Right renal cortex interstitium (tissue), 3 donors: Measurements from ENCODE around the gene BANP. TPM values are rescaled to one million over a fixed set of nuclear protein-coding genes. Genes with fewer than 3 reads are reported as not detected.
"Not testable (repeated sequence)": the region's sequence is repeated elsewhere in the genome, so short reads cannot be mapped to it uniquely, and the experiment has no call there.

ENCODE experiments used
- DNase-seq, 3 donors: peaks; one replicate each; pipeline ENCODE4 v3.0.0-alpha.2; 2013; ENCODE audit warnings: low read depth in 3 of 3, low spot score in 2 of 3
- polyA plus RNA-seq, 3 donors: library from polyadenylated mRNA; unstranded; fragments of 120-200 nt; gene quantifications; one replicate each; pipeline ENCODE4 v1.2.1, GENCODE V29; 2013; ENCODE audit not compliant: insufficient read length in 3 of 3

BANP gene
- polyA plus RNA-seq, 3 donors, result 22.2 to 28.2 (median 27.5) TPM

DNA sequence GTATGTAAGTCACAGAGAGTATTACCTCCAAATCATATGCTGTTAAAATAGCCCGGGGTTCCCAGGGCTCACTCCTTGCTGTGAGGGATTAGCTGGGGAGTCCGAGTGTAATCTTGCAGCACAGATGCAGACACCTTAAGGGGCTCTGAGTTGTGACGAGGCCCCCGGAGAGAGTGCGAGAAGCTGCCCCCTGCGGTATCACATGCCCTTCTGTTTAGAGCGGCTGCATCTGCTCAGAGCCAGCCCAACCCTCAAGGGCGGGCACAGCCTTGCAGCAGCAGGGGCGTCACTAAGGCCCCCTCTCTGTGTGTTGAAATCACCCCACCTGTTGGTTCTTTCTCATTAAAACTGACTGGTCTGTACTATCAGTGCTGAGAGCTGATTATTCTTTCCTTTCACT is 37.4 kb downstream of the BANP start:
- not testable (repeated sequence) for DNase-seq

DNA sequence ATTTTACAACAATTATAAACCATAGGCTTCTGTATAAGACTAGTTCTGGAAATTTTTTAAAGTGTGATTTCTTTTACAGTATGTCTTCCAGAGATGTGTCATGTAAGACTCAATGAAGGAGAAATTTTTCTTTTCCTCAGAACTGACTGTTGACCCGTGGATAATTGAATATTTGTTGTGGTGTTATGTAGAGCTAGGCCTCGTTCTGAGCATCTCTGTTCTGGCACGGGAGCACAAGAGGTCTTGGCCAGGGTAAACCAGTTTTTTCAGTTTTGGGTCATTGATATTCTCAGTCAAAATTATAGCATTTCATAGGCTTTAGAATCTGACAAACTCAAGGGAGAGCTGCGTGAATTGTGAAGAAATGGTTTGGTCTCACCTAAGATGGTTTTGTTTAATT is 39.0 kb downstream of the BANP start:
- DNase-seq, result not testable (repeated sequence)

DNA sequence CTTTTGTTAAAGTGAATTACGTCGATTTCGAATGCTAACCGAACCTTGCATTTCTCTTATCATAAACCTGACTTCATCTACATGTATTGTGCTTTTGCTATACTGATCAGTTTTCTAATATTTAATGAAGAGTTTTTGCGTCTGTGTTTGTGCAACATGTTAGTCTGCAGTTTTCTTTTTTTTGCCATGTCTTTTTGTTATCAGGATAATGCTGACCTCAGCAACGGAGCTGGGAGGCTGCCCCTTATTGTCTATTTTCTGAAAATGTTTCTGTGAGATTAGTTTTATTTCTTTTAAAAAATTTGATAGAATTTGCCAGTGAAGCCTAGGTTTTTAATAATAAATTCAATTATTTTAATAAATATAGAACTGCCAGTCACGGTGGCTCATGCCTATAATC is 40.9 kb downstream of the BANP start:
- not testable (repeated sequence) for DNase-seq

DNA sequence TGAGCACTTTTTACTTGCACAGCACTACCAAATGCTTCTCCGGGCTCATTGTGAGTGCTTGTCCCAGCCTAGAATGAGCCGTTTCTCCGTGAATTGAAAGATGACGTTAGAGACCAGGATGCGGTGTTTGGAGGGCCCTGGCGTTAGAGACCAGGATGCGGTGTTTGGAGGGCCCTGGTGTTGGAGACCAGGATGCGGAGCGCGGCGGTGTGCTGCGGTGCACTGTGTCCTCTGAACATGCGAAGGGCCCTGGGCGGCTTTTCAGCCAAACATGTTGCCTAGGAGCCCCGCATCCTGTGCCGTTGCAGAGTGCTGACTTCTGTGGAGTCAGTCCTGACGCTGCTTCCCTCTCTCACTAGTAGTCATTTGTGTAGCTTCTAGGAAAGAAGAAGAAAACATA is 42.7 kb downstream of the BANP start:
- DNase-seq, result no peak

DNA sequence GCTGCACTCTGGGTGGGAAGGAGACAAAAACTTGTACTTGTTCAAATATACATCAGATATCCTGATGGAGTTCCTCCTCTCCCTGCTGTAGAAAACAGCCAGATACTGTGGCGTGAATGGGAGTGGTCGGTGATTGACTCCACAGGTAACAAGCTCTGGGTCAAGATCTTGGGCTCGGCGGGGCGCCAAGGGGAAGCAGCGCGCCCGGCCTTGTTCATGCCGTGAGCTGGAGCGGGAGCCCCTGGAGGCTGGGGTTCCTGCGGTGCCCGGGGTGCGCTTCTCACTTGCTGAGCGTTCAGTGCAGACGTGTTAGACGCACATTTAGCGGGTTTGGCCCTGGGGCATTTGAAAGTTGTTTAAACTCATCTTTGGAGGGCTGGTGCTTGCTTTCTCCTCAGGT is 44.4 kb downstream of the BANP start:
- DNase-seq, result no peak

DNA sequence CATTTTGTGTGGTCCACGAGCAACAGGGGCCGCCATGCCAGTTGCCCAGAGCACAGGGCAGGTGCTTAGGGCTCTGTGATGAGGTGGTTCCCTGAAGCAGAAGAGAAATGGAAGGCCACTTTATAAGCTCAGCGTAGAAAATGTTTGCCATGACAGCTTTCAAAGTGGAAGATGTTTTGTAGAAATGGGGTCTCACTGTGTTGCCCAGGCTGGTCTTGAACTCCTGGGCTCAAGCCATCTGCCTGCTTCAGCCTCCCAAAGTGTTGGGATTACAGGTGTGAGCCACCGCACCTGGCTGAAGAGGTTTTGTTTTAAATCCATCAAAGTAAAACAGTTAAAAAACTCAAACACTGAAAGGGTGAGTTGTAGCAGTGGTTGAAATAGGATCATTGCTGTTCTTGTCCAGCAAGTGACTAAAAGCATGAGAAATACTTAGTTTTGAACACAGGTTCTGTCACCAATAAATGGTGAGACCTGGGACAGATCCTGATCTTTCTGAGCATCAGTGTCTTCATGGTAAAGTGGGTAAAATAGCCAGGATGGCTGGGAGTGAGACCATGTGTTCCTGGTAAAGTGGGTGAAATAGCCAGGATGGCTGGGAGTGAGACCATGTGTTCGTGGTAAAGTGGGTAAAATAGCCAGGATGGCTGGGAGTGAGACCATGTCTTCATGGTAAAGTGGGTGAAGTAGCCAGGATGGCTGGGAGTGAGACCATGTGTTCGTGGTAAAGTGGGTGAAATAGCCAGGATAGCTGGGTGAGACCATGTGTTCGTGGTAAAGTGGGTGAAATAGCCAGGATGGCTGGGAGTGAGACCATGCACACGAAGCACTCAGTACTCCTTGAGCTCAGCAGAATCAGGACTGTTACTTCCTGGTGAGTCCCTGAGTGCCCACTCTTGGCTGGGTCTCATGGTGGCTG is 46.0 kb downstream of the BANP start:
- no peak for DNase-seq

DNA sequence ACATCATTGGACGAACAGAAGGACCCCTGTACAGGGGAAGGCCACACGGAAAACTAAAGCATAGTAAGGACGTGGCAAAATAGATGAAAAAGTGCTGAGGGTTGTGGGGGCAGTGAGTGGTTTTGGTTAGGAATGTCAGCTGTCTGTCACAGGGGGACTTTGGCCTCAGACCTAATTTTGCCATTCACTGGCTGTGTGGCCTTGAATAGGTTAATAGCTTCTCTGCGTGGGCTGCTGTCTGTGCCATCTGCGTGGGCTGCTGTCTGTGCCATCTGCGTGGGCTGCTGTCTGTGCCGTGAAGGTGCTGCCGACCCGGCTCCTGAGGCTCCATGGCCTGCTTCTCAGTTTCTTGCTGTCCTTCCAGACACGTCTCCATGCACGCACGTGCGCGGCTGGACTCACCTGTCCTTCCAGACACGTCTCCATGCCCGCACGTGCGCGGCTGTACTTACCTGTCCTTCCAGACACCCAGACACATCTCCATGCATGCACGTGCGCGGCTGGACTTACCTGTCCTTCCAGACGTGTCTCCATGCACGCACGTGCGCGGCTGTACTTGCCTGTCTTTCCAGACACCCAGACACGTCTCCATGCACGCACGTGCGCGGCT is 47.1 kb downstream of the BANP start:
- DNase-seq, result not testable (repeated sequence)

DNA sequence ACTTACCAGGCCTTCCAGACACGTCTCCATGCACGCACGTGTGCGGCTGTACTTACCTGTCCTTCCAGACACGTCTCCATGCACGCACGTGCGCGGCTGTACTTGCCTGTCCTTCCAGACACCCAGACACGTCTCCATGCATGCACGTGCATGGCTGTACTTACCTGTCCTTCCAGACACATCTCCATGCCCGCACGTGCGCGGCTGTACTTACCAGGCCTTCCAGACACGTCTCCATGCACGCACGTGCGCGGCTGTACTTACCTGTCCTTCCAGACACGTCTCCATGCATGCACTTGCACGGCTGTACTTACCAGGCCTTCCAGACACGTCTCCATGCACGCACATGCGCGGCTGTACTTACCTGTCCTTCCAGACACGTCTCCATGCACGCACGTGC is 47.8 kb downstream of the BANP start:
- not testable (repeated sequence) for DNase-seq

DNA sequence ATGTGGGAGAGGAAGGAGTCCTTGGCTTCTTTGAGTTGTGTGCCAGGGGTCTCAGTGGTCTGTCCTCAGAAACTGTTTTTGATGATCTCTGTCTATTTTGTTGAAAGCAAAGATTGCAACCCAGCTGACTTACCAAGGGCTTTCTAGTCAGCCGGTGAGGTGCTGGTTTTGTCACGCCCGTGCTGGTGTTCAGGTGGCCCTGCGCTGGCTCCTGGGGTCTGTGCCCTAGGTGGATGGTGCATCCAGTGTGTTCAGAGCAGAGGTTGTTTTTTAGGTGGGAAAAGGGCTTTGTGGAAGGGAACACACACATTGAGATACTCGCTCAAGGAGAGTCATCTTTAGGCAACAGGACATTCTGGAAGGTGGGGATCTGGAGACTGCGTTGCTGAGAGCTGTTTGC is 51.0 kb downstream of the BANP start:
- no peak for DNase-seq

DNA sequence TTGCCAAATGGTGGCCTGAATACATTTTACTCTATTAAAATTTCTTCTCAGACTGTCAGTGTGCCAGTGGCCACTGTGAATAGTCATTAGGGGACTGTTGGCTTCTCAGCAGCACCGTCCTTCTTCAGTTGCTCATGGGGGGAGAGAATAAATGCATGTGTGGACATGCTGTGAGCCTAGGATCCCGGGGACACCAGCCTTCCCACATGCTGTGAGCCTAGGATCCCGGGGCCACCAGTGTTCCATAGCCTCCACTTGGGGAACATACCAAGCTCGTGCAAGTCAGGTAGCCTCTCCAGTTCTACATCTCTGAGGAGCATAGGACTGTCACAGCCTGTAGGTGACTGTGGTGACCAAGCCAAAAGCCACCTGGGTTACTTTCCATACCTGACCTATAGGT is 51.5 kb downstream of the BANP start:
- no peak for DNase-seq

DNA sequence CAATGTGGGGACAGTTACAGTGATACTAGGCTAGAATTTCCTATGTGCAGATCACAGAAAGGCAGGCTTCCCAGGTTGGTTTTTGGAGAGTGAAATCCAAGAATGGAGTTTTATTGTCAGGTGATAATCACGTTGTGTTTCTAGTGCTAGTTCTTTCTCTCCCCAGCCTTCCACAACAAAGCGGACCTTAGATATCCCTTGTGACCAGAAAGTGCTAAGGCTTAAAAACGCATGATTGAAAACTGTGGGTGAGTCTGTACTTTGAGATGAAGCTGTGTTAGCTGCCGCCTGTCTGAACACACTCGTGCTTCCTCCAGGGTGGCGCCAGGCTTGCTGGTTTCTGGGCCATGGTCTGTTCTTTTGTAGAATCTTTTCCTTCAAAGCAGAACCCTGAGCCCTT is 52.1 kb downstream of the BANP start:
- no peak for DNase-seq

DNA sequence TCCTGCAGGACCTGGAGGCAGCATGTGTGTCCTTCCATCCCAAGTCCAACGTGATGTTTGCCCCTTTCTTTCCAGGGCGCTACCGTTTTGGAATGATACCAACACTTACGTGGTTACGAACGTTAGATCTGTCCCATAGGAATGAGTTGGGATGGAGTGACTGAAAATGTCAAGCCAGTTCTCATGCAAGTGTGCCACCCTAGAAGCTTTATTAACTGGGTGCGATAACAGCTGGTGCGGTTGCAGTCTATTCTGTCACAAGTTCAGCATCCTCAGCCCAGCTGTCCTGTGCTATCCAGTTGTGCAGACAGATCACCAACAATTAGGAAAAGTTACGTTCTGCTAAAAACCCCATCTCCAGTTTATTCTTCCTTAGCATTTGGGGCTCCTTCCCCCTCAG is 52.5 kb downstream of the BANP start:
- no peak for DNase-seq

DNA sequence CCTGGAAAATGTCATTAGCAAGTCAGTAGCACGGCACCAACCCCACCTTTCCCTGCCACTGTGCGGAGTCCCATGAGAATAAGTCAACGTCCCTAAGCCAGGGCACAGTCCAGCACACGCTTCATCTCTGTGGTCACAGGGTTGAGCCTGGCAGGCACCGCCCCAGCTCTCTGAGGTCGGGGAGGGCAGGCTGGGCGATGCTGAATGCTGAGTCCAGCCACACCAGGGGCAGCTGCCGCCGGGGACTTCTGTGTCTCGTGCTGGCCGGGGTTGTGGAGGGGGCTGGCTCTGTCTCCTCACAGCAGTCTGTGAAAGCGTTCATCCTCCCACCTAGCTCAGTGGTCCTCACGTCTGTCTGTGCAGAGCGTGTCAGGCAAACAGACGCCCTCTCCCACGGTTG is 53.2 kb downstream of the BANP start:
- DNase-seq, result no peak

DNA sequence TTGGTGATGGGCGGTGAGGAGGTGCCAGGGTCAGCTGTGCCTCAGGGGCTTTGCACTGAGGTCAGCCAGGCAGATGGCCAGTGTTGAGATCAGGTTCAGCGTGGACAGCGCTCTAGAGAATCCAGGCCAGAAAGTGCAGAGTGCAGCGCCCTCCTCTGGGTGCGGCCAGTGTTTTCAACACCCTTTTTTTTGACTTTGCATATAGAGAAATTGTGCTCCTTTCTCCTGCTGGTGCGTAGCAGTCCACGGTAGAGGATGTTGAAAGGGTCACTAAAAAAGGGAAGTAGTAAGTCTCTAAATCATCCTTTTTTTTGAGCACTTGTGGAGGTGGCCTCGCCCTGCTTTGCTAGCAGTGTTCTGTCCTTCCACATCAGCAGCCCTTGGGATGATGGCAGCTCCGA is 53.9 kb downstream of the BANP start:
- DNase-seq, result no peak

DNA sequence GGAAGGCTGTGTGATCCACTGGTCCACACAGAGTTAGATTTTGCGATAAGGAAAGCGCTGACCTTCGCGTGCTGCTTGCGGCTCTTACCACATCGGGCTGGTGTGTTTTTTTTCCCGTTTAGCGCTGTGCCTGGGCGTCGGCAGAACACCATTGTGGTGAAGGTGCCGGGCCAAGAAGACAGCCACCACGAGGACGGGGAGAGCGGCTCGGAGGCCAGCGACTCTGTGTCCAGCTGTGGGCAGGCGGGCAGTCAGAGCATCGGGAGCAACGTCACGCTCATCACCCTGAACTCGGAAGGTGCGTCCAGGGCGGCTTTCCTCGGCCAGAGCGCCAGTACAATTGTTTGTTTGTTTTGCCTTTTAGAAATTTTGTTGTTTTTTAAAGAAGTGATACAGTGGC is 54.7 kb downstream of the BANP start:
- DNase-seq, result no peak

DNA sequence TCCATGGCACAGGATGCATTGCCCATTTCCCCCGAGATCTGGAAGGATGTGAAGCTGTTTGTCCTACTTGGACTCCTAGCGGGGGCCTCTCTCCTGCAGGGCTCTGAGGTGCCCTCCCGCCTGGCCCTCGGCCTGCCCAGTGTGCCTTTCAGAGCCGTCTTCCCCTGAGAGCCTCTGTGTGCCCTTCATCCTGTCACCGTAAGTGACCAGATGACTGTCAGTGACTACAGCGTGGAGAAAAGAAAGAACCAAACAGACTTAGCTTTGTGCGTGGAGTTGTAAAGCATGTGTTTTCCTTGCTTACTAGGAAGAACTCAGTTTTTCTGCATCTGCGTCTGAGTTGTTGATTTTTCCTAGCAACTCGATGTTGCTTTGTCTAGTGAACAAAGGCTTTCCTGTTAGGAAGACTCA is 56.1 kb downstream of the BANP start:
- DNase-seq, result no peak

DNA sequence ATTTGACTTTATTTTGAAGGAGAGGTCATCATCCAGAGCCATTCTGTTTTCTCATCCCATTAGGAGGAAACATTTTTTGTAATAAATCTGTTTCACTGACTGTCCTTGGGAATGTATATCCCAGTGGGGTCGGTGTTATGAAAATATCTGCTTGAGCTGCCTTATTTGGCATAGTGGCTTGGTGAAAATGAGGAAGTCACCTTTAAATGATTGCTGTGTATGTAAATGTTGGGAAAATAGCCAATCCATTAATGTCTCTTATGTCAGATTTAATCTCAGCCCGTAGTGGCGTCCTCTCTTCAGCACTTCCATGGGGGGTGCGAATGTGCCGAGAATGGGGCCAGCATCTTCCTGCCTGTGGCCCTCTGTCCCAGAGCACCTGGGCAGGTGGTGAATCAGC is 57.6 kb downstream of the BANP start:
- DNase-seq, result no peak

DNA sequence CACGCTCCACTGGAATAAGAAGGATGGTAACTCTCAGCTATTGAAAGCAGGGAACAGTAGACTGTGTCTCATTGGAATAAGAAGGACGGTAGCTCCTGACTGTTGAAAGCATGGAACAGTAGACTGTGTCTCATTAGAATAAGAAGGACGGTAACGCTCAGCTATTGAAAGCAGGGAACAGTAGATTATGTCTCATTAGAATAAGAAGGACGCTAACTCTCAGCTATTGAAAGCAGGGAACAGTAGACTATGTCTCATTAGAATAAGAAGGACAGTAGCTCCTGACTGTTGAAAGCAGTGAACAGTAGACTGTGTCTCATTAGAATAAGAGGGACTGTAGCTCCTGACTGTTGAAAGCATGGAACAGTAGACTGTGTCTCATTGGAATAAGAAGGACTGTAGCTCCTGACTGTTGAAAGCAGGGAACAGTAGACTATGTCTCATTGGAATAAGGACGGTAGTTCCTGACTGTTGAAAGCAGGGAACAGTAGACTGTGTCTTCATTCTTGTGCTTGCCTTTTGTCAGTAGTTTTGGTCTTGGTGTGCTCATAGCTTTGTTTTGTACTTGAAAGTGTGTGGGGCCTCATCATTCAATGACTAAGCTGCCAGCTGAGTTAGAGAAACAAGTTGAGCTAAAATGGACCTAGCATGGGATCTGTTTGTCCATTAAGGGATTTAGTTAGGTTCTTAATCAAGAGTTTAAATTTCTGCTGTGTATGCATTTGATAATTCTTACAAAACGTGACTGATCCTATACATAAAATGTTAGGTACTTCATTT is 58.5 kb downstream of the BANP start:
- no peak for DNase-seq

DNA sequence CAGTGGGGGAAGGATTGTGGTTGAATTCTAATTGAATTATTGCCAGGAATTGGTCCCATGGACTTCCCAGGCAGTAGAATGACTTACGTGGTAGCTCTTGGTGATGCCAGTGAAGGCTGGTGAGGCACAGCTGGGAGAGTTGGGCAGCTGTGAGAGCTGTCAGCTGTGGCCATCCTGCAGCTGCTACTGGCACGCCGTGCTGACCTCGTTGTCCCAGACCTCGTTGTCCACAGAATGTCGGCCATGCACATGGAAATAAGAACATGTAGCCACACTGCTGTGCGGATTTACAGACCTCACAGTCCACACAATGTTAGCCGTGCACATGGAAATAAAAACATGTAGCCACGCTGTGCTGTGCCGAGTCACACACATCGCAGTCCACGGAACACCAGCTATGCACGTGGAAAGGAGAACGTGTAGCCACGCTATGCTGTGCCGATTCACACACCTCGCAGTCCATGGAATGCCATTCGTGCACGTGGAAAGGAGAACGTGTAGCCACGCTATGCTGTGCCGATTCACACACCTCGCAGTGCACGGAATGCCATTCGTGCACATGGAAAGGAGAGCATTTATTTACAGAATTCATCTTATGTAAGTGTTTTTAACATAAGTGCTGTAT is 59.2 kb downstream of the BANP start:
- DNase-seq, result no peak

DNA sequence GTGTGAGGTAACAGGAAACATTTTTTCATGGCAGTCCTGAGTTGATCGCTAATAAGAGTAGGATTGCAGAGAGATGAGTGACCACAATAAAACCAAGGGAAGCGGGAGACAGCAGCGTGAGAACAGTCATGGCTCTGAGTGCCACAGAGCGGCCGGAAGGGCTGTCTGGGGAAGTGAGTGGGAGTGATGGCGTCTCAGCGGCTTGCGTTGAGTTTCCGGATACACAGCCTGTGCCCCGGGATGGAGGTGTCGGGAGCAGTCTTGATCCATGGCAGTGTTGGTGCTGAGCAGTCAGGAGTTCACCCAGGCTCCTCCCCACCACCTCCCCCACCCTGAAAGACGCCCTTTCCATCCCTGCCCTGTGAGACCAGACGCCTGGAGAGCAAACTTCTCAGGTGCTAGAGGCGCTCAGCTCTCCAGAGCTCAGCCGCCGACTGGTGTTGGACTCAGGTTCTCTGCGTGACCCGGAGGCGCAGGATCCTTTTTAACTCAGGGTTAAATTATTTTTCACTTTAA is 59.8 kb downstream of the BANP start:
- no peak for DNase-seq

DNA sequence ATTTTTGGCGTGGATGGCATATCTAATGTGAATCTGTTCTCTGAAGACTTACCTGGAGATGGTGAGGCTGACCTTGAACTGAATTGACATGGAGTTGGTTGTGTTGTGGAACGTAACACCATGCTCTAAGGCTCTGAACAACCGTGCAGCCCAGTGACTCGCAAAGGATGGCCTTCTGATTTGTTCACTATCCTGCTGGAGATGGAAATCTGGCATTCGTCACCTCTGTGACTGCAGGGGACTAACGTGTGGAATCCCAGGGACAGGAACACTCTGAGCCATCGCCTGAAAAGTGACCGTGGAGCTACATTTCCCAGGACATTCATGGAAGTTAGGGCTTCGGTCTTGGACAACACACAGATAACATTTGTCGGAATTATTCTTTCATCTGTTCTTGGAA is 61.1 kb downstream of the BANP start:
- no peak for DNase-seq
